ENCODE measurements around the gene HDDC3.

DNA sequence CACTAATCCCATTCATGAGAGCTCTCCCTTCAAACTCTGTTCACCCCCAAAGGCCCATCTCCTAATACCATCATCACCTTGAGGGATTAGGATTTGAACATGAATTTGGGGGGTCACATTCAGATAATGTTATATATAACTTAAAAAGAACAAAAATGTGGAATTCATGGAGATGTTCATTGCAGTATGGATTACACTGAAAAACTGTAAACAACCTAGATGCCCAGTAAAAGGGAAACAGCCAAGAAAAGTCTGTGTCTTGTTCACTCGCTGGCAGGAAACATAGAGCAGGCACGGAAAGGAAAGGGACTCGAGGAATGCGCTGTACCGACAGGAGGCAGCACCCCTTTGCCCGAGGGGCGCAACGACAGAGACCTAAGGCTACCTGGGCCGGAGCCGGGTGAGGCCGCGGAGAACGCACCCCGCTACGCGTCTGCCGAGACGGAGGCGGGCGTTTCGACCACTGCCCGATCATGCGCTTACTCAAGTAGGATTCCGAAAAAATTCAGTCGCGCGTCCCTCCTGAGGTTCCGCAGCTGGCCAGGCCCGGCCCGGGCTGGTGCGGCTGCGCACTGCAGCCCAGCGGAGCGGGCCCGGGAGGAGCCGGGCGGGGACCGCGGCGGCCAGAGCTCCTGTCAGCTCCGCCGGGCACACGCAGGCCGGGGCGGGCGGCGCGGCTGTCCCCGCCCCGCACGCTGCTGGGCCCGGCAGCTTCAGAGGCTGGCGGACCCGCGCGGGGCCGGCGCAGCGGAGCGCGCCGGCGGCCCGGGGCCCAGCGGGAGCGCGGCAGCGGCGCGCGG is 30.1 kb downstream of the HDDC3 start:
- no peak for TF ChIP-seq POLR2A (IDR thresholded peaks at IDR 0.05)
- TF ChIP-seq, protein P1, sequence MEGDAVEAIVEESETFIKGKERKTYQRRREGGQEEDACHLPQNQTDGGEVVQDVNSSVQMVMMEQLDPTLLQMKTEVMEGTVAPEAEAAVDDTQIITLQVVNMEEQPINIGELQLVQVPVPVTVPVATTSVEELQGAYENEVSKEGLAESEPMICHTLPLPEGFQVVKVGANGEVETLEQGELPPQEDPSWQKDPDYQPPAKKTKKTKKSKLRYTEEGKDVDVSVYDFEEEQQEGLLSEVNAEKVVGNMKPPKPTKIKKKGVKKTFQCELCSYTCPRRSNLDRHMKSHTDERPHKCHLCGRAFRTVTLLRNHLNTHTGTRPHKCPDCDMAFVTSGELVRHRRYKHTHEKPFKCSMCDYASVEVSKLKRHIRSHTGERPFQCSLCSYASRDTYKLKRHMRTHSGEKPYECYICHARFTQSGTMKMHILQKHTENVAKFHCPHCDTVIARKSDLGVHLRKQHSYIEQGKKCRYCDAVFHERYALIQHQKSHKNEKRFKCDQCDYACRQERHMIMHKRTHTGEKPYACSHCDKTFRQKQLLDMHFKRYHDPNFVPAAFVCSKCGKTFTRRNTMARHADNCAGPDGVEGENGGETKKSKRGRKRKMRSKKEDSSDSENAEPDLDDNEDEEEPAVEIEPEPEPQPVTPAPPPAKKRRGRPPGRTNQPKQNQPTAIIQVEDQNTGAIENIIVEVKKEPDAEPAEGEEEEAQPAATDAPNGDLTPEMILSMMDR (IDR thresholded peaks at IDR 0.05) = no peak

All from lower leg skin (tissue), 3 donors.